ENCODE results near the gene RHO. TPM values are rescaled to one million over a fixed set of nuclear protein-coding genes. Genes with fewer than 3 reads are reported as not detected.
"Not testable (repeated sequence)": the region's sequence is repeated elsewhere in the genome, so short reads cannot be mapped to it uniquely, and the experiment has no call there.

Gene RHO
- under 1 TPM in 3 of 5 donors, not detected in 2; 0.06 to 0.13 (median 0.08) TPM for polyA plus RNA-seq (ENCODE audit: insufficient read depth in 1 of 5, insufficient read length in 5 of 5, low replicate concordance in 1 of 5)
- long read RNA-seq, donor 1, result 0 reads
- long read RNA-seq, donor 2, result 0 reads
- long read RNA-seq, donor 3, result 0 reads
- long read RNA-seq, donor 4, result 0 reads
- long read RNA-seq, donor 5, result 0 reads
- long read RNA-seq, donor 6, result 0 reads
- long read RNA-seq, donor 7, result 0 reads
- long read RNA-seq, donor 8, result 0 reads

- no peak for DNase-seq
Observed at GRCh38 chr3:129528589-129529100, at the start of gene RHO. TSS of gene RHO (plus strand) at chr3:129528639. CDS start at chr3:129528734, 95 bp downstream.

GRCh38 chr3:129481225-129481765 is 47.1 kb upstream of the RHO start:
- DNase-seq, result peak; percentile 64 to 74

- no peak for DNase-seq
Observed at GRCh38 chr3:129481766-129482332, 46.6 kb upstream of the RHO start.

GRCh38 chr3:129482721-129483120 is 45.7 kb upstream of the RHO start:
- DNase-seq, result no peak

GRCh38 chr3:129483870-129484269 is 44.6 kb upstream of the RHO start:
- no peak for DNase-seq

GRCh38 chr3:129485146-129485545 is 43.3 kb upstream of the RHO start:
- DNase-seq, result not testable (repeated sequence)

GRCh38 chr3:129485721-129486663 is 42.4 kb upstream of the RHO start:
- peak; percentile 75 to 83 for DNase-seq

GRCh38 chr3:129486664-129487035 is 41.8 kb upstream of the RHO start:
- no peak for DNase-seq

- DNase-seq, result no peak
Observed at GRCh38 chr3:129487183-129487867, 41.1 kb upstream of the RHO start.

- not testable (repeated sequence) for DNase-seq
Observed at GRCh38 chr3:129487868-129488335, 40.5 kb upstream of the RHO start.

- not testable (repeated sequence) for DNase-seq
Observed at GRCh38 chr3:129489258-129489657, 39.2 kb upstream of the RHO start.

GRCh38 chr3:129490273-129490675 is 38.2 kb upstream of the RHO start:
- peak; percentile 60 to 78 for DNase-seq

- not testable (repeated sequence) for DNase-seq
Observed at GRCh38 chr3:129491077-129491476, 37.4 kb upstream of the RHO start.

- no peak for DNase-seq
Observed at GRCh38 chr3:129491794-129492193, 36.6 kb upstream of the RHO start.

GRCh38 chr3:129492691-129493090 is 35.7 kb upstream of the RHO start:
- no peak for DNase-seq

GRCh38 chr3:129493206-129493605 is 35.2 kb upstream of the RHO start:
- no peak for DNase-seq

GRCh38 chr3:129494499-129494898 is 33.9 kb upstream of the RHO start:
- not testable (repeated sequence) for DNase-seq

- not testable (repeated sequence) for DNase-seq
Observed at GRCh38 chr3:129495006-129495639, 33.3 kb upstream of the RHO start.

GRCh38 chr3:129497876-129498275 is 30.6 kb upstream of the RHO start:
- DNase-seq, result not testable (repeated sequence)

- not testable (repeated sequence) for DNase-seq
Observed at GRCh38 chr3:129498603-129499488, 29.6 kb upstream of the RHO start.

All from right lung (tissue), 10 donors.